ENCODE measurements around the gene MACROH2A2. TPM values are rescaled to one million over a fixed set of nuclear protein-coding genes. Genes with fewer than 3 reads are reported as not detected.
A peak's percentile ranks its signal among the peaks of the same experiment; 100 is the strongest.

MACROH2A2 gene
- total and polyA plus RNA-seq, 10 of the 15 experiments (the other 5 are each of a cell fraction or from before 2014, with no cell fraction given): 0.14 to 0.24 TPM; not detected in 8

GRCh38 chr10:70092389-70092718, 39.7 kb downstream of the MACROH2A2 start (continued):
- TF ChIP-seq CTCF (IDR thresholded peaks at IDR 0.05 in 2 of 3, conservative IDR thresholded peaks at IDR 0.05 in 1 of 3; ENCODE audit: control insufficient read depth in 2 of 3, extremely low read depth in 1 of 3, insufficient read depth in 1 of 3, low read depth in 3 of 3, low read length in 3 of 3) (no peak), KDM1A (IDR thresholded peaks at IDR 0.05; ENCODE audit: borderline replicate concordance) (no peak), HDAC2 (IDR thresholded peaks at IDR 0.05) (no peak), ZNF622 (IDR thresholded peaks at IDR 0.05) (no peak)

DNA sequence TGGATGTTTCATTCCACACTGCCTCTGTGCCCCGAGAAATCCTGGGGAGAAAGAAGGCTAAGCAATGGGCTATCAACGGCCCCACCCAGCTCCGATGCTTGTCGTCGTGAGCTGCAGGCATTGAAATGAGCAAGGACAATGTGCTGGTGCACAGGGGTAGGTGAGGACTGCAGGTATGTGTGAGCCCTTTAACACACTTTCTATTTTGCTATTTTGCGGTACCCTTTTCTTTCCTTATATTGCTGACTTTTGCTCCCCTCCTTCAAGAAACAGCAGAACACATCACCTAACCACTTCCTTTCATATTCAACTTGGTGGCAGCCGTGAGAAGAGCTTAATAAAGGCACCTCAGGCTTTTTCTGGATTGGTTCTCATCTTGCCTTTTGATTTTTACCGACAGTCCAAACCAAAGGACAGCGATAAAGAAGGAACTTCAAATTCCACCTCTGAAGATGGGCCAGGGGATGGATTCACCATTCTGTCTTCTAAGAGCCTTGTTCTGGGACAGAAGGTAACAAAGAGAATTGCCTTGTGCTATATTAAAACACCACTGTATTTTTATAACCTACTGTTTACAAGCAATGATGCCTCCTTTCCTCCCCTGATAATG, 40.8 kb downstream of the MACROH2A2 start:
- Histone ChIP-seq H4K20me1 (ENCODE audit: control insufficient read depth, insufficient read depth) (no peaks in the 10 kb centered on the region), H3K36me3 (ENCODE audit: control insufficient read depth in 2 of 2, insufficient read depth in 2 of 2, low read length in 1 of 2) (no peaks in the 10 kb centered on the region), H2AFZ (ENCODE audit: control insufficient read depth, low read depth, low read length) (no peak overlapping the region), H3K4me3 (no peak overlapping the region), H3K9me3 (replicated peaks; ENCODE audit: control insufficient read depth, insufficient read depth, low read length) (no peaks in the 10 kb centered on the region), H3K79me2 (ENCODE audit: control insufficient read depth, insufficient read depth, low read length) (no peaks in the 10 kb centered on the region), H3K4me1 (ENCODE audit: control insufficient read depth, insufficient read depth, low read length) (peaks cover 7% of the 10 kb centered on the region; the same call in 1 of the 2 replicates), H3K9ac (ENCODE audit: control insufficient read depth, insufficient read depth, low read length) (no peak overlapping the region), H3K27me3 (replicated peaks in 1 of 2; ENCODE audit: control insufficient read depth in 2 of 2, insufficient read depth in 2 of 2, low read length in 1 of 2) (no peaks in the 10 kb centered on the region; a peak in 1 of 4 replicates), H3K27ac (ENCODE audit: control insufficient read depth, insufficient read depth) (no peak overlapping the region), H3K4me2 (ENCODE audit: control insufficient read depth, insufficient read depth) (peak overlapping the region; percentile 3; the same call in 1 of the 2 replicates)
- RAD21 ChIA-PET (ENCODE audit: unreplicated experiment): interaction anchor here (1.1 to 2.5 kb wide), 3 partner anchors 14 to 135 kb away, joined by 5 to 16 read pairs (median 6); partner anchors contain the start of gene TYSND1
- FAIRE-seq (no peak), ATAC-seq (peak; percentile 41), DNase-seq (ENCODE audit: low read depth, low spot score) (no peak)
- 35% methylated on average over 9 of the region's 9 CpGs for WGBS (ENCODE audit: insufficient coverage, insufficient replicate concordance, low lambda C conversion rate, missing lambda C conversion rate)
- BruUV-seq (replicated peaks): no TSS peak
- intact Hi-C loops (cut with micrococcal nuclease; ENCODE audit: unreplicated experiment): no loop called here
- CTCF ChIA-PET: interaction anchor here (0.9 to 5.8 kb wide), 8 partner anchors 9 to 136 kb away, joined by 3 to 58 read pairs (median 6); partner anchors contain the start of gene TYSND1
- POLR2A ChIA-PET: interaction anchor here (0.6 to 3.4 kb wide), 3 partner anchors 11 to 200 kb away, joined by 3 to 15 read pairs (median 4); no protein-coding TSS in a partner anchor
- in situ Hi-C loops (cut with MboI): no loop called here
- TF ChIP-seq CREM (IDR thresholded peaks at IDR 0.05; ENCODE audit: low read depth): no peak
- TF ChIP-seq, protein P1, sequence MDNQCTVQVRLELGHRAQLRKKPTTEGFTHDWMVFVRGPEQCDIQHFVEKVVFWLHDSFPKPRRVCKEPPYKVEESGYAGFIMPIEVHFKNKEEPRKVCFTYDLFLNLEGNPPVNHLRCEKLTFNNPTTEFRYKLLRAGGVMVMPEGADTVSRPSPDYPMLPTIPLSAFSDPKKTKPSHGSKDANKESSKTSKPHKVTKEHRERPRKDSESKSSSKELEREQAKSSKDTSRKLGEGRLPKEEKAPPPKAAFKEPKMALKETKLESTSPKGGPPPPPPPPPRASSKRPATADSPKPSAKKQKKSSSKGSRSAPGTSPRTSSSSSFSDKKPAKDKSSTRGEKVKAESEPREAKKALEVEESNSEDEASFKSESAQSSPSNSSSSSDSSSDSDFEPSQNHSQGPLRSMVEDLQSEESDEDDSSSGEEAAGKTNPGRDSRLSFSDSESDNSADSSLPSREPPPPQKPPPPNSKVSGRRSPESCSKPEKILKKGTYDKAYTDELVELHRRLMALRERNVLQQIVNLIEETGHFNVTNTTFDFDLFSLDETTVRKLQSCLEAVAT (IDR thresholded peaks at IDR 0.05): 0 out of 2 replicates have a peak, but pooled peaks have one; percentile 25
- SMC1A ChIA-PET (ENCODE audit: uncharacterized antibody, unreplicated experiment): interaction anchor here (1.3 to 3.2 kb wide), 7 partner anchors 8 to 139 kb away, joined by 3 to 14 read pairs (median 6); partner anchors contain the start of gene TYSND1

All from GM12878 (cell line).